Upper lobe of left lung (tissue), 4 donors: ENCODE data around the gene PSMD6.

ENCODE experiments used
- CTCF ChIP-seq, 6 experiments: fragments of 450-650 bp in 4 of 6; fragments of 200-600 bp in 2 of 6; sonication (generic) in 2 of 6; IDR thresholded peaks; one replicate each; pipeline ENCODE4 v1.5.1; 2016 to 2019; ENCODE audit warnings: antibody characterized with exemption in 6 of 6
- EP300 ChIP-seq, 4 donors: sonication (generic); formaldehyde crosslinking; IDR thresholded peaks; one replicate each; pipeline ENCODE4 v1.5.1; 2017; ENCODE audit warnings: antibody characterized with exemption in 4 of 4, control low read depth in 2 of 4
- POLR2A ChIP-seq, 4 donors: fragments of 450-650 bp; IDR thresholded peaks; one replicate each; pipeline ENCODE4 v1.5.1; 2016 to 2017; ENCODE audit warnings: antibody characterized with exemption in 4 of 4, mild to moderate bottlenecking in 2 of 4
- POLR2AphosphoS5 ChIP-seq, 2 donors: sonication (generic); formaldehyde crosslinking; IDR thresholded peaks; one replicate each; pipeline ENCODE4 v1.5.1; 2017; ENCODE audit warnings: antibody characterized with exemption in 2 of 2

- TF ChIP-seq POLR2A (IDR thresholded peaks at IDR 0.05), result no peak
- no peak for TF ChIP-seq CTCF (IDR thresholded peaks at IDR 0.05)
- no peak for TF ChIP-seq POLR2AphosphoS5 (IDR thresholded peaks at IDR 0.05)
- TF ChIP-seq EP300 (IDR thresholded peaks at IDR 0.05), result no peak
These were observed 23.3 kb upstream of the PSMD6 start for GRCh38 chr3:64046592-64046991.
